ENCODE measurements around the gene KDM2A.

Gene KDM2A

DNA sequence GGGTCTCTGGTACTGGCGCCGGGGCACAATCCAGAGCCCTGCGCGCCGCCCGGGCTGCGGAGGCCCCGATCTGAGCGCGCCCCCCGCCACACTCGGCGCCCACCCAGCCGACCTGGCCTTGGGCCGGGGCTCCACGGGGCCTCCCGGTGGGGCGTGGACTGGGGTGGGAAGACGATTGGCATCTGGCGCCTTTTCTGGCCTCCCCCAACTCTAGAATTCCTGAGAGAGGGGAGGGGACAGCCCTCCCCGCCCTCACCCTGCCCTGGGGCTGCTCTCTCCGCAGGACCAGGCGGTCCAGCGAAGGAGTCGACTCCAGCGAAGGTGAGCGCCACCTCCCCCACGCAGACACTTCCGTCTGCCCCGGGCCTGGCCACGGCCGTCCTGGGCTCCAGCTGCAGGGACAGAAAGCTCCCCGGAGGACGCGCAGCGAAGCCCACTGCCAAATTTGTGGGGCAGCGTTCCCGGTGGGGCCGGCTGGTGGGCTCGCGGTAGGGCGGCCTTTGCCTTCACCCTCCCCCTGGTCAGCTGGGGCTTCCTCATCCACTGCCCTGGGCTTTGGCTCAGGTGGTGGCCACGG lies 184.9 kb downstream of the KDM2A start:
- DNase-seq, result no peak

DNA sequence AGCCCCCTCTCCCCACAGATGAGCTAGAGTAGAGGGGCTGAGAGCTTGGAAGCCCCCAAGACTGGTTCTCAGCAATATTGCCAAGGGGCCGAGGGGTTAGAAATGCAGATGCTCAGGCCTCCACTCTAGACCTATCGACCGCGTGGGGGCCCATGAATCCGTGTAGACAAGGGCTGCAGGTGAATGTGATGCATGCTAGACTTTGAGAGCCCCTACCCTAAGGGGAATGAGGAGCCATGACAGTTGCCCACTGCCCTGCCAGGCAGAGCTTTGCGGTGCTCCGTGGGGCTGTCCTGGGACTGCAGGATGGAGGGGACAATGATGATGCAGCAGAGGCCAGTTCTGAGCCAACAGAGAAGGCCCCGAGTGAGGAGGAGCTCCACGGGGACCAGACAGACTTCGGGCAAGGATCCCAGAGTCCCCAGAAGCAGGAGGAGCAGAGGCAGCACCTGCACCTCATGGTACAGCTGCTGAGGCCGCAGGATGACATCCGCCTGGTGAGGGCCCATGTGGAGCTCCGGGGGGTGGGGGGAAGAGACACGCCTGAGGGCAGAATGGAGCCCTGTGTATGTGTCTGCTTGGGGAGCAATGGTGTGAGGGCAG lies 185.5 kb downstream of the KDM2A start:
- DNase-seq, result no peak

DNA sequence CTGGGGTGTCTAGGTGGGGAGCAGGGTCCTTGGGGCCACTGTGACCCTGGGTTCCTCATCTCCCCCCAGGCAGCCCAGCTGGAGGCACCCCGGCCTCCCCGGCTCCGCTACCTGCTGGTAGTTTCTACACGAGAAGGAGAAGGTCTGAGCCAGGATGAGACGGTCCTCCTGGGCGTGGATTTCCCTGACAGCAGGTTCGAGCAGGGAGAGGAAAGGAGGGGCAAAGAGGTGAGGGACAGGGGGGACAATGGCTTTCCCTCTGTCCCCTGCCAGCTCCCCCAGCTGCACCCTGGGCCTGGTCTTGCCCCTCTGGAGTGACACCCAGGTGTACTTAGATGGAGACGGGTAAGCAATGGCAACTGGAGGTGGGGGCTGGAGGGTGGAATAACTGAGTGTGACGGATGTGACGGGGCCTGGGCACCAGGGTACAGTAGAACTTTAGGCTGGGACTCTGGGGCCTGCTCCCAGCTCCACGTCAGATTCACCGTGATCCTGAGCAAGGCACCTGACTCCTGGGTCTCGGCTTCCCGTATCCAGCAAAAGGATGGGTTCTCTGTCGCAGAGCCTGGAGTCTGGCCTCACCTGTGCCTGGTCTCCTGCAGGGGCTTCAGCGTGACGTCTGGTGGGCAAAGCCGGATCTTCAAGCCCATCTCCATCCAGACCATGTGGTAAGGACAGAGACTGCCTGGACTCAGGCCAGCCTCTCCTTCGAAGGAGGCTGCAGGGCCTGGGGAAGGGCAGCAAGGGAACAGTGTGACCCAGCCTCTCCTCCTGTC lies 187.9 kb downstream of the KDM2A start:
- no peak for DNase-seq

DNA sequence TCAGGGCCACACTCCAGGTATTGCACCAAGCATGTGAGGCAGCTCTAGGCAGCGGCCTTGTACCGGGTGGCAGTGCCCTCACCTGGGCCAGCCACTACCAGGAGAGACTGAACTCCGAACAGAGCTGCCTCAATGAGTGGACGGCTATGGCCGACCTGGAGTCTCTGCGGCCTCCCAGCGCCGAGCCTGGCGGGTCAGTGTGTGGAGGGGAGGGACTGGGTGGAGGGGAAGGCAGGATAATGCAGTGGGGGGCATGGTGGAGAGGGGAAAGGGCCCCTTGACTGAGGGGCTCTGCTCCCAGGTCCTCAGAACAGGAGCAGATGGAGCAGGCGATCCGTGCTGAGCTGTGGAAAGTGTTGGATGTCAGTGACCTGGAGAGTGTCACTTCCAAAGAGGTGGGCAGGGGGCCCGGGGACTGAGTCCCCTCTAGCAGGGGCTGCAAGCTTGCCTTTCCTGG lies 188.5 kb downstream of the KDM2A start:
- DNase-seq, result no peak
